Esophagus squamous epithelium (tissue), 4 donors: ENCODE measurements around the gene RREB1.

ENCODE experiments used
- CTCF ChIP-seq, 6 experiments: fragments of 450-650 bp in 4 of 6; fragments of 200-600 bp in 2 of 6; sonication (generic) in 2 of 6; IDR thresholded peaks; one replicate each; pipeline ENCODE4 v1.5.1; 2016 to 2019; ENCODE audit warnings: antibody characterized with exemption in 6 of 6, mild to moderate bottlenecking in 4 of 6, moderate library complexity in 4 of 6
- POLR2A ChIP-seq, 4 donors: fragments of 450-650 bp; IDR thresholded peaks; one replicate each; pipeline ENCODE4 v1.6.1; 2017; ENCODE audit warnings: antibody characterized with exemption in 4 of 4, mild to moderate bottlenecking in 4 of 4, moderate library complexity in 3 of 4

- TF ChIP-seq CTCF (IDR thresholded peaks at IDR 0.05), result no peak
- no peak for TF ChIP-seq POLR2A (IDR thresholded peaks at IDR 0.05)
These were observed 57.5 kb downstream of the RREB1 start for GRCh38 chr6:7165002-7165889.
